ENCODE results near the gene ERVV-1.
A peak's percentile ranks its signal among the peaks of the same experiment; 100 is the strongest.
"Not testable (repeated sequence)": the region's sequence is repeated elsewhere in the genome, so short reads cannot be mapped to it uniquely, and the experiment has no call there.

Gene ERVV-1

DNA sequence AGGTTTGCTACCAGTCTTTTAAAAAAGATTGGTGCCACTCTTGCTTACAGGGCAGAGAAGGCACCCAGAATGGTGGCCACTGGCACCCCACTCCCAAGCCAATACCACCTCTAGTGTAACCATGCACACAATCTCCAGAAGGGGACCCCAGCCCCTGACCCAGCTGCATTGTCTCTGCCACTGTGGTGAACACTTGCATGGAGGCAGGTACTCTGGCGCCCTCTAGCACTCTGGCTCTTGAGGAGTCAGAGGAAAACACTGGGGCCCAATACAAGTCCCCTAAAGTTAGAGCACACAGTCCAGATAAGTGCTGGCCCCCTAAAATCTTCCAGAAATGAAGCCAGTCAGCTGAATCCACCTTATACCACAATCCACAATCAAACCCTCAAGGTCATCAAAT, 6.0 kb downstream of the ERVV-1 start:
- DNase-seq (ENCODE audit: low spot score) = no peak

DNA sequence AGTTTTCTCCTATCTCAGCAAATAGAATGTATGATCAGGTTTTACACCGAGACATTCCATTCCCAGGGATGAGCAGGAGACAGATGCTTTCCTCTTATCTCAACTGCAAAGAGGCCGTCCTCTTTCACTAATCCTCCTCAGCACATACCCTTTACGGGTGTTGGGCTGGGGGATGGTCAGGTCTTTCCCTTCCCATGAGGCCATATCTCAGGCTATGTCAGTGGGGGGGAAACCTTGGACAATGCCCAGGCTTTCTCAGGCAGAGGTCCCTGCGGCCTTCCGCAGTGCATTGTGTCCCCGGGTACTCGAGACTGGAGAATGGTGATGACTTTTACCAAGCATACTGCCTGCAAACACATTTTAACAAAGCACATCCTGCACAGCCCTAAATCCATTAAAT, 14.6 kb downstream of the ERVV-1 start:
- DNase-seq (ENCODE audit: low spot score) = not testable (repeated sequence)

DNA sequence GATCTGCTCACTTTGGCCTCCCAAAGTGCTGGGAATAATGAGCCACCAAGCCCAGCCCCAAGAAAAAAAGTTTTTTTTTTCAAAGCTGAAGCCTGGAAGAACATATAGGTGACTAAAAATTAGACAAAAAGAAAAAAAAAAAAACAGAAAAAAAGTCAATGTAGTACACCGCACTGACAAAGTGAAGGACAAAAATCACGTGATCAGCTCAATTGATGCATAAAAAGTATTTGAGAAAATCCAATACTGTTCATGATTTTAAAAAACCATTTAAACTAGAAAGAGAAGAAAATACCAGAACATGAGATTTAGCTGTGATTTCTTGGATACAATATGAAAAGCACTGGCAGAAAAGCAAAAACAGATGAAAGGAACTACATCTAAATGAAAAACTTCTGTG, 20.3 kb downstream of the ERVV-1 start:
- no peak for DNase-seq (ENCODE audit: low spot score)

DNA sequence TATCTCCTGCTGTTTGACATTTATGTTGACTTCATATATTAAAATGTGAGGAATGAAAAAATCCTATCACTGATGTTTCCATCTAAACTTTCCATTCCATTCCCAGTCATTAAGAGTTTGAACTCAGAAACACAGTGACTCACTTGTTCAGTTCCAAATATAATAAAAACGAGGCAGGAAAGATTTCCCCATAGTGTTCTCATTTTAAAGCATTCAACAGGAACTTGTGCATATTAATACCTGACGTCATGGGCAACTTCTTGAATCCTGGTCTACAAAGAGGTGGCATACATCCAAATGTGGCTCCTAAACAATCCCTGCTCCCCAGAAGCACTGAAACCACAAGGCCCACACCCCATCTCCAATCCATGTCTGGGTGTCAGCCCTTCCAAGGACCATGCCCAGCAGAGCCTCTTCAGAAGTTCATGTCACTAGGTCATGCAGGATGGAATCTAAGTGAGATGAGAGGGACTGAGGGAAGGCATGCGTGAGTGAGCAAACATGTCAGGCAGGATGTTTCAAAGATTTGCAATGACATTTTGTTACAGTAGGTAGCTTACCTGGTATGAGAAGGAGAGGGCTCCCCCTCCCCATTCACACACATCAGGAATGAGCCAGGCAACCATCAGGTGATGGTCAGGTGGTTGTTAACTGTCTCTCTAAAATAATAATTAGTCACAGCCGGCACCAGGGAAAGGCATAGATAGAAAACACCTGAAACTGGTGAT, 21.4 kb downstream of the ERVV-1 start:
- DNase-seq (ENCODE audit: low spot score) = no peak

DNA sequence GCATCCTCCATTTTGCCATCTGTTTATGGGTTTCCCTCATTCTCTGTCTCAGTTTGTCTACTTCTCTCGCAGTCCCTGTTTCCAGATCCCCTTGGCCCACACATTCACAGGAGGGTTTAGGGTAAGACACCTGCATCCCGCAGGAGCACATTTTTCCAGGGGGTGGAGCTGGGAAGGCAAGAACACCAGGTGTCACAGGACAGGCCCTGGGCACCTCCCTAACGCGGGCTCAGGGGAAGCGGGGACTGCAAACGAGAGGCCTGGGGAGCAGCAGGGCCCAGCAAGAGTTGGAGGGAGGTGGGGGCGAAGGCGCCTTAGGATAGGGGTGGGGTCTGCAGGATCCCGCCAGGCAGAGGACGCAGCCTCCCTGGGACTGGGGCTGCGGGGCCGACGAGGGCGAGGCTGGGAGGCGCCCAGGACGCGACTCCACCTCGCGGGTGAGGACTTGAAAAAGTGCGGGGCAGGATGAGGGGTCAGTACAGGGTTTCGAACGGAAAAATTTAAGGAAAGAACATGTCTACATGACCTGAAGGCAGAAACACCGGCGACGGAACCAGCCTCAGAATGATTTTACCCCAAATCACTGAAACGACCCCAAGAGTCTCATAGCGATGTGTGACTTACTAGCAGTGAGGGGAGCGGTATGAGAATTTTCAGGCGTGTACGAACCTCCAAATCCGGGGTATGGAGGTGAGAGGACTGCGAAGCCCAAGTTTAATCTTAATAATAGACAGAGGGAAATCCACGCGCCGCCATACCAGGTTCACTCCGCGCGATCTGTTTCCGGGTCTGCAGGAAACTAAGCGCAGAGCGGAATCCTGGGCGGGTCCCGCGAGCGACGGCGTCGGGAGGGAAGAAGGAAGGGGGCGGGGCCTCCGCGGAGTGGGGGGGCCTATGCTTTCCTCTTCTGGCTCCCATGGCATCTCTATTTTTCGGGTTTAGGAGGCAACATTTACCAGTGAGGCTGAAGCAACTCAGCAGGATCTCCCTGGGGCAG, 23.7 kb downstream of the ERVV-1 start:
- peak; percentile 22 for DNase-seq (ENCODE audit: low spot score)

DNA sequence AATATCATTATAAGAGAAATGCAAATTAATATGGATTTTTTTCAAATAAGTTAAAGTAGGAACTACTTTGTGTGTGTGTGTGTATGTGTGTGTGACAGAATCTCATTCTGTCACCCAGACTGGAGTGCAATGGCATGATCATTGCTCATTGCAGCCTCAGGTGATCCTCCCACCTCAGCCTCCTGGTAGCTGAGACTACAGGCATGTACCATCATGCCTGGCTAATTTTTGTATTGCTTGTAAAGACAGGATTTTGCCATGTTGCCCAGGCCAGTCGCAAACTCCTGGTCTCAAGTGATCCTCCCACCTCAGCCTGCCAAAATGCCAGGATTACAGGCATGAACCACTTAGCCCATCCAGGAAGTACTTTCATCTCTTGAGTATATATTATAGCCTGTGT, 27.6 kb downstream of the ERVV-1 start:
- no peak for DNase-seq (ENCODE audit: low spot score)

DNA sequence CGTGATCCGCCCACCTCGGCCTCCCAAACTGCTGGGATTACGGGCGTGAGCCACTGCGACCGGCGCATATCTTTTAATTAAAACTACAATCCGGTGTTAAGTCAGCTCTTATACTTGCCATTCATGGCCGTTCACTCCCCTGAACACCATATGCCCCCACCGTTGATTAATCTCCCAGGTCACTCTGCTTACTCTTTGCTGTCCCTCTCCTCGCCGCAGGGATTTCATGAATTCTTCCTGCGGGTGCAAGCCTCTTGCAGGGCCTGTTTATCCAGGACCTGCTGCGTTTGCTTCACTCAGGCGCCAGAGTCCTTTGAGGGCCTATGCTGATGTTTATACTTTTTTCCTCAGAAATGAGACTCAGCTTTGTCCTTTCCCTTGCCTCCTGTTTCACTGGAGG, 31.8 kb downstream of the ERVV-1 start:
- DNase-seq (ENCODE audit: low spot score) = no peak

DNA sequence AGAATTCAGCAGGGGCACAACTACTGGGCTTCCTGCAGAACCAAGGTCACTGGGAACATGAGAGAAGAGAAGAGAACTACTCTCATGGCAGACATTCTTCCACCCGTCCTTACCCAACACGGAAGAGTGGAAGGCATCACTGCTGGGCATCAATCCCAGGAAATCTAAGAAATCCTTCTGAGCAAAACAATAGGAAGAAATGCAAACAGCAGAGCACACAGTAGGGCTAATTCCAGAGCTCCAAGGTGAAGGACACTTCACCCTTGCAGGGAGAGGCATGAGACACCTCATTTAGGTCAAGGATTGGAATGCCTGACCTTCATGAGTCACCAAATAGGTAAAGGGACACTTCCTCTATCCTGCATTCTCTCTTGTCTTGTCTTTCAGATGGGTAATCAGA, 33.7 kb downstream of the ERVV-1 start:
- DNase-seq (ENCODE audit: low spot score) = no peak

DNA sequence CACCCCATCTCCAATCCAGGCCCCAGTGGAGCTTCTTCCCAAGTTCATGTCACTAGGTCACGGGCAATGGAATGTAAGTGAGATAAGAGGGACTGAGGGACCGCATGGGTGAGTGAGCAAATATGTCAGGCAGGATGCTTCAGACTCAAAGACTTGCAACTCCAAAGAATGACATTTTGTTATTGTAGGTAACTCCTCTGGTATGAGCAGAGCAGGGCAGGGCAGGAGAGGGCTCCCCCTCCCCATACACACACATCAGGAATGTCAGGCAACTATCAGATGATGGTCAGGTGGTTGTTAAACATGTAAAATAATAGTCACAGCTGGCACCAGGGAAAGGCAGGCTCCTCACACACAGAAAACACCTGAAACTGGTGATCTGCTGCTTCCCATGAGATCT, 41.4 kb downstream of the ERVV-1 start:
- DNase-seq (ENCODE audit: low spot score) = no peak

DNA sequence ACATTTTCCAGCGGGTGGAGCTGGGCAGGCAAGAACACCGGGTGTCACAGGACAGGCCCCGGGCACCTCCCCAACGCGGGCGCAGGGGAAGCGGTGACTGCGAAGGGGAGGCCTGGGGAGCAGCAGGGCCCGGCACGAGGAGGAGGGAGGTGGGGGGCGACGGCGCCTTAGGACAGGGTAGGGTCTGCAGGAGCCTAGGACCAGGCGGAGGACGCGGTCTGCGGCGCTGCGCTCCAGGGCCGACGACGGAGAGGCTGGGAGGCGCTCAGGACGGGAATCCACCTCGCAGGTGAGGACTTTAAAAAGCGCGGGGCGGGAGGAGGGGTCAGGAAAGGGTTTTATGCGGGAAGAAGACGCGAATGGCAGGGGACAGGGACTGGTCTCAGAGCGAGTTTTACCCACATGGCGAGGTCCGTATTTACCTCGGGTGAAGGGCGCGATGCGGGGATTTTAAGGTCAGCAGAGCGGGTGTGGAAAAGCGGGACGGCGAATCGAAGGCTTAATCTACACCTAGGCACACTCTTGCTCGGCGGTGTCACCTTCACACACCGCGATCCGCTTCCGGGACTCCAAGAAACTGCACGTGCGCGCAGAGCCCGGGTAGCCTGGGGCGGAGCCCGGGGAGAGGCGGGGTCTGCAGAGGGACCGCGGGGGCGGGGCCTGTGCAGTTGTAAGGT, 44.3 kb downstream of the ERVV-1 start:
- peak; percentile 24 for DNase-seq (ENCODE audit: low spot score)

Data from germinal center (tissue), 1 donor.